Trophoblast cell (in vitro differentiated cells and primary cell): ENCODE data around the gene CDR2L.

Source experiments
- DNase-seq, 2 donors: peaks; one replicate each; pipeline ENCODE4 v3.0.0-alpha.2; 2016
- H2AFZ ChIP-seq: 2 replicates; pipeline ENCODE4 v1.6.1; 2013; ENCODE audit warnings: low read length, moderate library complexity, mild to moderate bottlenecking; ENCODE audit not compliant: insufficient read depth, poor library complexity
- H2AK5ac ChIP-seq: 2 replicates; pipeline ENCODE4 v1.6.1; 2013; ENCODE audit warnings: mild to moderate bottlenecking, low read length
- H2BK120ac ChIP-seq: 2 replicates; pipeline ENCODE4 v1.6.1; 2013; ENCODE audit warnings: low read length, mild to moderate bottlenecking, moderate library complexity; ENCODE audit not compliant: insufficient read depth, poor library complexity
- H2BK12ac ChIP-seq: 2 replicates; pipeline ENCODE4 v1.6.1; 2013; ENCODE audit warnings: mild to moderate bottlenecking, low read length, moderate library complexity
- H2BK5ac ChIP-seq: 2 replicates; pipeline ENCODE4 v1.6.1; 2013; ENCODE audit warnings: low read length, low read depth, moderate library complexity, mild to moderate bottlenecking; ENCODE audit not compliant: poor library complexity
- H3K14ac ChIP-seq: 2 replicates; pipeline ENCODE4 v1.6.1; 2013; ENCODE audit warnings: mild to moderate bottlenecking, low read length
- H3K18ac ChIP-seq: 2 replicates; pipeline ENCODE4 v1.6.1; 2013; ENCODE audit warnings: mild to moderate bottlenecking, low read length
- H3K23ac ChIP-seq: 2 replicates; pipeline ENCODE4 v1.6.1; 2013; ENCODE audit warnings: low read length
- H3K27ac ChIP-seq: 2 replicates; pipeline ENCODE4 v1.5.1; 2013; ENCODE audit warnings: low read depth, mild to moderate bottlenecking, inconsistent platforms, low read length, moderate library complexity
- H3K27me3 ChIP-seq: 2 replicates; pipeline ENCODE4 v1.6.1; 2013; ENCODE audit warnings: inconsistent platforms, mild to moderate bottlenecking, low read length, moderate library complexity; ENCODE audit not compliant: insufficient read depth
- H3K36me3 ChIP-seq, 2 experiments: 1 replicate in 1 of 2; 2 replicates in 1 of 2; pipeline ENCODE4 v1.6.1; 2013; ENCODE audit warnings: low read length in 2 of 2, mild to moderate bottlenecking in 2 of 2, moderate library complexity in 1 of 2; ENCODE audit not compliant: insufficient read depth in 2 of 2, control insufficient read depth in 1 of 2
- H3K4ac ChIP-seq: 2 replicates; pipeline ENCODE4 v1.6.1; 2013; ENCODE audit warnings: low read depth, mild to moderate bottlenecking, low read length, moderate library complexity
- H3K4me1 ChIP-seq, 2 experiments: 1 replicate in 1 of 2; 2 replicates in 1 of 2; pipeline ENCODE4 v1.6.1; 2013; ENCODE audit warnings: low read length in 2 of 2, mild to moderate bottlenecking in 2 of 2, moderate library complexity in 1 of 2; ENCODE audit not compliant: insufficient read depth in 2 of 2, control insufficient read depth in 1 of 2
- H3K4me2 ChIP-seq: 2 replicates; pipeline ENCODE4 v1.6.1; 2013; ENCODE audit warnings: inconsistent platforms, mild to moderate bottlenecking, low read length, moderate library complexity
- H3K4me3 ChIP-seq: 2 replicates; pipeline ENCODE4 v1.5.1; 2013; ENCODE audit warnings: mild to moderate bottlenecking, low read depth, low read length, inconsistent platforms
- H3K79me1 ChIP-seq: one replicate; pipeline ENCODE4 v1.6.1; 2013; ENCODE audit warnings: low read length
- H3K79me2 ChIP-seq: 2 replicates; pipeline ENCODE4 v1.6.1; 2013; ENCODE audit warnings: low read length, mild to moderate bottlenecking; ENCODE audit not compliant: control insufficient read depth, insufficient read depth, poor library complexity
- H3K9ac ChIP-seq: 2 replicates; pipeline ENCODE4 v1.6.1; 2013; ENCODE audit warnings: mild to moderate bottlenecking, low read length
- H3K9me3 ChIP-seq: 2 replicates; pipeline ENCODE4 v1.6.1; 2013; ENCODE audit warnings: low read depth, mild to moderate bottlenecking, control low read depth, inconsistent platforms, low read length; ENCODE audit not compliant: insufficient read depth
- H4K12ac ChIP-seq: 2 replicates; pipeline ENCODE4 v1.6.1; 2013; ENCODE audit warnings: low read depth, mild to moderate bottlenecking, low read length, moderate library complexity
- H4K8ac ChIP-seq: 2 replicates; pipeline ENCODE4 v1.6.1; 2013; ENCODE audit warnings: low read depth, mild to moderate bottlenecking, low read length, moderate library complexity
- H4K91ac ChIP-seq: one replicate; pipeline ENCODE4 v1.6.1; 2013; ENCODE audit warnings: low read depth, mild to moderate bottlenecking, low read length, moderate library complexity
- WGBS: extraction: QIAGEN DNeasy Blood & Tissue Kit; methylation state at CpG from one replicate; pipeline ENCODE4 v1.1.7; 2013; ENCODE audit warnings: missing lambda C conversion rate; ENCODE audit not compliant: insufficient read length, insufficient coverage; ENCODE audit errors: extremely low coverage; 5-methylcytosine and 5-hydroxymethylcytosine counted together

CDR2L gene

DNA sequence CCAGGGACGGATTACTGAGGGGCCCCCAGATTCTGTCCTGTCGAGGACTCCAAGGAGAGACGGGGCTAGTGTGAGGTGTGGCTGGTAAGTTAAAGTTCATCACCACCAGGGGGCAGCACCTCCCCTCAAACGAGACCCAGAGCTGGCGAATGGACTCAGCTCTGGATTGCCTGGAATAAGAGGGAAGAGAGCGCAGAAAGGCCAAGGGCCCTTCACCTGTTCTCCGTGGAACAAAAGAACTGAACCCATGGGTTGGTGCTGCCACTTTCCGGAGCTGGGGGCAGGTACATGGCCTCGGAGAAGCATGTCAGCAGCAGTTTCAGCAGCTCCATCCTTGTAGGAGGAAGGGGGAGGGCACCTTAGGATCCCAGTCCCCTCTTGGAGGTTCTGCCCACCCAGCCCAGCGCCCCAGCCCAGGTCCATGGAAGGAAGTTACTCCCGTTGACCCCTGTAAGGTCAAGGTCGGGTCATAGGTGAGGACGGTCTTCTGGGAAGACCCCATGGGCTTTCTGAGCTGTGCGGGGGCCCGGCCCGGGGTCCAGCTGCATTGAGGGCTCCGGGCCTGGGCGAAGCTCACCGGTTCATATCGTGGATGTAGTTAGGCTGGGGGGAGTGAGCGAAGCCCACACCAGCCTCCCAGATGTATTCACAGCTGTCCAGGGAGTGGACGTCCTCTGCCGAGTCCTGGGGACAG, 25.6 kb upstream of the CDR2L start:
- no peak overlapping the region for H4K91ac ChIP-seq
- no peak overlapping the region for H3K9ac ChIP-seq
- no peak overlapping the region for H2BK120ac ChIP-seq
- H3K79me2 ChIP-seq: no peaks in the 10 kb centered on the region
- DNase-seq: peak; percentile 72 to 96
- no peak overlapping the region for H3K27ac ChIP-seq
- no peak overlapping the region for H3K23ac ChIP-seq
- no peak overlapping the region for H3K14ac ChIP-seq
- WGBS: no CpG with 5 or more reads among the region's 23 CpGs
- H3K4me1 ChIP-seq: peaks cover 0 to 1% of the 10 kb centered on the region in 2 experiments
- no peaks in the 10 kb centered on the region for H3K36me3 ChIP-seq
- H2BK5ac ChIP-seq: no peak overlapping the region
- peak overlapping the region; percentile 44 for H2AK5ac ChIP-seq
- no peak overlapping the region for H3K4me3 ChIP-seq
- H3K4ac ChIP-seq: no peak overlapping the region
- H2AFZ ChIP-seq: no peak overlapping the region
- H3K9me3 ChIP-seq: peaks cover 4% of the 10 kb centered on the region
- H3K4me2 ChIP-seq: no peak overlapping the region
- no peak overlapping the region for H4K8ac ChIP-seq
- H3K18ac ChIP-seq: no peak overlapping the region
- H3K79me1 ChIP-seq: no peaks in the 10 kb centered on the region
- no peak overlapping the region for H2BK12ac ChIP-seq
- H3K27me3 ChIP-seq: no peaks in the 10 kb centered on the region
- no peak overlapping the region for H4K12ac ChIP-seq

DNA sequence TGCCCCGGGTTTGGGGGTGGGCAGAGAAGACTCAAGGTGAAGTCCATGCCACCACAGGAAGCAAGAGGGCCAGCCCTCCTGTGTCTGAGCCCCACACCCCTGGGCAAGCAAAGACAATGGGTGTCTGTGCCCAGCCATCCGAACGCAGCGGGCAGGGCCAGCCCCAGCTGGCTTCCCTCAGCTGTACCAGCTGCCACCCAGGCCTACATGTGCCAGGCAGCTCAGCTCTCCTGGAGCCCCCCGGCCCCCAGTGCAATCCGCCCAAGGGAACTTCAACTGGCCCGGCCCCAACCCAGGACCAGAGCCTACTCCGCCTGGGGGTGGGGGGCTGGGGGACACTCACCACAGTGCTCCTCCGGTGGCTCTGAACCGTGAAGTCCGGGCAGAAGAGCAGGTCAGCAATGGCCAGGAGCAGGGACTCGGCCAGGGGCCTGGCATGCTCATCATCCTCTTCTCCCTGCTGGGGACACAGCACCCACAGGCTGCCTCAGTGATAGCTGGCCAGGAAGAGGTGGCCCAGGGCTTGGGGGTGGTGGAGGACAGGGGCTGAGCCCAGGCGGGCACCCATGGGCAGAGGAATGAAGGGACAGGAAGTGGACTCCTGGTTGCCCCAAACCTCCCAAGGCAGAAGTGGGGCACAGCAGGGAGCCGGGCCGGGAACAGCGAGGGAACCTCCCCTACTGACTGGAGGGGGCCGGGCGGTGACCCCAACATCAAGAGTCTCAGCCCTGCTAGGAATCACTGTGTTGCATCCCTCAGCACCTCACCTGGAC, 24.6 kb upstream of the CDR2L start:
- Histone ChIP-seq H2BK12ac (no peak overlapping the region), H3K79me2 (no peaks in the 10 kb centered on the region), H3K27me3 (no peaks in the 10 kb centered on the region), H3K79me1 (no peaks in the 10 kb centered on the region), H4K12ac (no peak overlapping the region), H3K9ac (no peak overlapping the region), H3K18ac (no peak overlapping the region), H2AK5ac (no peak overlapping the region), H3K14ac (no peak overlapping the region), H4K8ac (no peak overlapping the region), H2BK120ac (no peak overlapping the region), H4K91ac (no peak overlapping the region), H3K4me3 (no peak overlapping the region), H3K4ac (no peak overlapping the region), H2BK5ac (no peak overlapping the region), H3K27ac (no peak overlapping the region), H3K23ac (no peak overlapping the region), H2AFZ (no peak overlapping the region), H3K4me2 (no peak overlapping the region), H3K36me3 (no peaks in the 10 kb centered on the region), H3K9me3 (peaks cover 4% of the 10 kb centered on the region), H3K4me1 (peaks cover 0 to 1% of the 10 kb centered on the region in 2 experiments)
- no peak for DNase-seq
- WGBS: no CpG with 5 or more reads among the region's 18 CpGs

DNA sequence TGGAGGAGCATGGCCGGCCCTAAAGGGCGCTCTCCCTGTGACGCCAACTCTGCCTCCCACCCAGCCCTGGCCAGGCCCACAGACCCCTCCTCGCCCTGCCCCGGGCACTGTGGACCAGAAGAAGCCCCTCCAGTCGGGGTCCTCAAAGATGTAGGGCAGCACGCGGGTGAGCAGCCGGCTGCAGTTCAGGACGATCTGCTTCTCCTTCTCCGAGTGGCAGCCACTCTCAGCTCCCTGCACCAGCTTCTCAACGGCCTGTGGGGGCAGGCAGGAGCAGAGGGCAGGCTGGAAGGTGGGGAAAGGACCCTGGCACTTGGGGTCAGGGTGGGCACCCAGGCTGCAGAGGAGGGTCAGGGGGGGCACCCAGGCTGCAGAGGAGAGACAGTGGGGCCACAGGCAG, 23.8 kb upstream of the CDR2L start:
- H3K14ac ChIP-seq: no peak overlapping the region
- WGBS: no CpG with 5 or more reads among the region's 12 CpGs
- no peak overlapping the region for H4K91ac ChIP-seq
- no peak overlapping the region for H3K4me2 ChIP-seq
- H3K4me3 ChIP-seq: no peak overlapping the region
- peaks cover 4% of the 10 kb centered on the region for H3K9me3 ChIP-seq
- no peak overlapping the region for H2AK5ac ChIP-seq
- no peak overlapping the region for H2AFZ ChIP-seq
- H4K8ac ChIP-seq: no peak overlapping the region
- no peak overlapping the region for H2BK120ac ChIP-seq
- no peak overlapping the region for H3K18ac ChIP-seq
- H3K36me3 ChIP-seq: no peaks in the 10 kb centered on the region
- H3K79me1 ChIP-seq: peaks cover 2% of the 10 kb centered on the region
- H3K79me2 ChIP-seq: no peaks in the 10 kb centered on the region
- H3K4me1 ChIP-seq: peaks cover 7 to 8% of the 10 kb centered on the region in 2 experiments
- no peak overlapping the region for H3K27ac ChIP-seq
- no peak overlapping the region for H2BK5ac ChIP-seq
- H3K23ac ChIP-seq: no peak overlapping the region
- no peak overlapping the region for H3K9ac ChIP-seq
- no peak for DNase-seq
- H3K4ac ChIP-seq: no peak overlapping the region
- no peak overlapping the region for H4K12ac ChIP-seq
- H3K27me3 ChIP-seq: no peaks in the 10 kb centered on the region
- H2BK12ac ChIP-seq: no peak overlapping the region

DNA sequence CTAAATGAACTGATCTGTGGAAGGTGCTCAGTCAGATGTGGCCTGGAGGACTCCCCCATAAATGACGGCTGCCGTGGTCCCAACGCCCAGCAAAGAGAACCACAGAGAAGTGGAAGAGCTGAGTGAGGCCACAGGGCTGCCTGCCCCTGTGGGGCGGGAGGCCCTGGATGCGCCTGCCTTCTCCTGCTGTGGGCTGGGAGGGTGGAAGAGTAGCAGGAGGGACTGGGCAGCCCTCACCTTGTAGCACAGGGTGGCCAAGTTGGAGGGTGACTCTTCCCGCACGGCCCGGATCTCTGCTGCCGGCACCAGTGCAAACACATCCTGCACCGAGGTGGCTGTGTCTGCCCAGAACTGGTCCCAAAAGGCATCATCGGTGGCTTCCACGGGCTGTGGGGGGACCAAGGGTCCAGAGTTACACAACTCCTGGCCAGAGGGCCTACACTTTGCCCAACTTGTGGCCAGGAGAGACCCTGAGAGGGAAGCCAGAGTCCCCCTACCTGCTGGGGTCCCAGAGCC, 23.1 kb upstream of the CDR2L start:
- no CpG with 5 or more reads among the region's 12 CpGs for WGBS
- no peak overlapping the region for H3K18ac ChIP-seq

More for the DNA sequence above, 23.1 kb upstream of the CDR2L start:
- no peak overlapping the region for H3K9ac ChIP-seq
- no peak overlapping the region for H2BK120ac ChIP-seq
- H3K36me3 ChIP-seq: no peaks in the 10 kb centered on the region
- H3K14ac ChIP-seq: no peak overlapping the region
- no peak overlapping the region for H2BK5ac ChIP-seq
- peaks cover 10 to 11% of the 10 kb centered on the region in 2 experiments for H3K4me1 ChIP-seq
- H2AK5ac ChIP-seq: no peak overlapping the region
- H2AFZ ChIP-seq: no peak overlapping the region
- H3K27ac ChIP-seq: no peak overlapping the region
- H4K8ac ChIP-seq: no peak overlapping the region
- H3K23ac ChIP-seq: no peak overlapping the region
- H3K4me3 ChIP-seq: no peak overlapping the region
- H2BK12ac ChIP-seq: no peak overlapping the region
- peaks cover 4% of the 10 kb centered on the region for H3K9me3 ChIP-seq
- H4K12ac ChIP-seq: no peak overlapping the region
- peaks cover 4% of the 10 kb centered on the region for H3K79me1 ChIP-seq
- no peaks in the 10 kb centered on the region for H3K27me3 ChIP-seq
- no peaks in the 10 kb centered on the region for H3K79me2 ChIP-seq
- H3K4ac ChIP-seq: no peak overlapping the region
- DNase-seq: no peak
- no peak overlapping the region for H4K91ac ChIP-seq
- no peak overlapping the region for H3K4me2 ChIP-seq
